Femur (tissue), 1 donor: ENCODE measurements around the gene MSI2.
A peak's percentile ranks its signal among the peaks of the same experiment; 100 is the strongest.

Source experiments
- DNase-seq: peaks from one replicate; pipeline ENCODE4 v3.0.0-alpha.2; 2017

The MSI2 gene

DNA sequence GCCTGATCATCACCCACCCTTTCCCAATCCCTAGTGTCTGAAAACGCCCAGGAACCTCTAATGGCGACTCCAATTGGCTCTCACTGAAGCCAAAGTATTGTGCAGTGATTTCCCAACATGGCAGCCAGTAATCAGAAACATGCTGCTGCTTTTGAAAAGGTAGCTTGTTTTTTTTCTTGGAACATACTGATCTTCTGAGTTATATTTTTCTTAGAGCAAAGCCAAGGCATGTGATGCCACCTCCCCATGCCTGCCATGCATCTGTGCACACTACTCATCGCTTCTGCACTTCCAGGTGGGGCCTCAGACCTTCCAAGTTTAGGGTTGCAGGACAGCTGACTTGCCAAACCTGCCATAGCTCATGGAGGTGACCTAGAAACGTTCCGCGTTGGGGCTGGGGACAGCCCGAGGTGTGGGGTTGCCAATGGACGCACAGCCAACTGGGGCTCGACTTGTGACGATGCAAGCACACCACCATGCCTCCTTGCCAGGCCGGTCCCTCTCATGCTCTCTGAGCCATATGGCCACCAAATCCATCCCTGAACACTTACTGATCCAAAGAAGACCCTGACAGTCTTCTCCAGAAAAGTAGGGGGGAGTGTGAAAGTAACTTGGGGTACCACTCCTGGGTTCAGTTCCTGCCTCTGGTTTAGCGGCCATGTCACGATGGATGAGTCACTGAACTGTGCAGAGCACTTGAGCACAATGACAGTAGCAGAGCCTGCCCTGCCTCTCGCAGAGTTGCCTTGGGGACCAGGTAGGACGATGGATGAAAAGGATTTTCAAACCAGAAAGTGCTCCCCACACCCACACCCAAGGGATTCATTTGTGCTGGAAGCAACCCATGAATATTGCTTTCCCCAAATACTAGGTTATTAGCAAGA lies 333.1 kb downstream of the MSI2 start:
- no peak for DNase-seq

- peak; percentile 5 for DNase-seq
Observed at GRCh38 chr17:57593739-57594462, 337.6 kb downstream of the MSI2 start.

- no peak for DNase-seq
Observed at GRCh38 chr17:57594767-57595166, 338.4 kb downstream of the MSI2 start.

DNA sequence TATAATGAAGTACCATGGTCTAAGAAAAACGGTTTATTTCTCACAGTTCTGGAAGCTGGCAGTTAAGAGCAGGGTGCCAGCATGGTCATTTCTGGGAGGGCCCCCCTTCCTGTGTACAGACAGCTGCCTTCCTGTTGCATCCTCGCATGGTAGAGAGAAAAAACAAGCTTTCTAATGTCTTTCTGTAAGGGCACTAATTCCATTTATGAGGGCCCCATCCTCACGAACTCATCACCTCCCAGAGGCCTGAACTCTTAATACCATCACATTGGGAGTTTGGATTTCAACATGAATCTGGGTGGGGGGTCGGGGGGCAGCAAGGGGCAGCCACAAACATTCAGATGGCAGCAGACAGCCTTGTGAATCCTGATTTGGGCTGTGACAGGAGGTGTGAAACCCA lies 339.1 kb downstream of the MSI2 start:
- DNase-seq, result peak; percentile 2

- DNase-seq, result peak; percentile 11
Observed at GRCh38 chr17:57595947-57596695, 339.8 kb downstream of the MSI2 start.

DNA sequence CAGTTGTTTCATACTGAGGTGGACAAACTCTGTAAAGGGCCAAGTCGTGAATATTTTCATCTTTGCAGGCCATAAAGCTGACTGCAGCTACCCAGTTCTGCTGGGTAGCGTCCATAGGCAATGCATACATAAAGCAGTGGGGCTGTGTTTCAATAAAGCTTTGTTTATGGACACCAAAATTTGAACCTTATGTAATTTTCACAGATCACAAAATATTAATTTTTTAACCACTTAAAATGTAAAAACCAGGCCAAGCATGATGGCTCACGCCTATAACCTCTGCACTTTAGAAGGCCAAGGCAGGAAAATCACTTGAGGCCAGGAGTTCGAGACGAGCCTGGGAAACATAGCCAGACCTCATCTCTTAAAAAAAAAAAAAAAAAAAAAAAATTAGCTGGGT lies 340.8 kb downstream of the MSI2 start:
- no peak for DNase-seq

- DNase-seq, result peak; percentile 75
Observed at GRCh38 chr17:57597531-57598453, 341.5 kb downstream of the MSI2 start.

DNA sequence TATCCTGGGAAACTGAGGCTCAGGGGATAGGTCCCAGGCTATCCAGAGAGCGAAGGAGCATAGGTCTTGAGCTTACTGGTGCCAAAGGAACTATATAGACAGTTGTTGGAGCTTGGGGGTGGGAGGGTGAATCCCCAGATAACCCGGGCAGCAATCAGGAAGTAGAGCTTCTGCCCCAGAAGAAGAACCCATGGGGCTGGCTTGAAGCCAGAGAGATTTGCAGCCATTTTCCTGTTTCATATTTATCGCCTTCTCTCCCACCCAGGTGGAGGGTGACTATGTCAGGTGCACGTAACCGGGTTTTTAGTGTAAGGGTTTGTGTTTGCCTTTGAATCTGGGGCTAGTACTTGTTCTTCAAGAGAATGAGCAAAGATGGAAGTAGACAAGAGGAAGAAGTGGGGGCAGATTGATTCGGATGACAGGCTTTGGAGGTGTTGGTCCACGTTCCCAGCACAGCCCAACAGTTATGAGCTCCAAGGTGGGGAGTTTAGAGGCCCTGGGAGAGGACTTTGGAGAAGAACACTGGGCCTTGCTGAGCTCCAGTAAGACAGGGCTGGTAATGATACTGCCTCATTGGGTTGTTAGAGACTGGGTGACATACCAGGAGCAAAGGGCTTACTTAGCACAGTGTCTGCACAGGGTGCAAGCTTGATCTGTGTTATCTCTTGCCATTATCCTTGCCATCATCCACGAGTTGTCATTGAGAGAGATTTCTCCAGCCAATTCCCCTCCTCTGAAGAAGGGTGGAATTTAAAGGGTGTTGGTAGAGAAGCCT lies 343.1 kb downstream of the MSI2 start:
- DNase-seq, result peak; percentile 16

DNA sequence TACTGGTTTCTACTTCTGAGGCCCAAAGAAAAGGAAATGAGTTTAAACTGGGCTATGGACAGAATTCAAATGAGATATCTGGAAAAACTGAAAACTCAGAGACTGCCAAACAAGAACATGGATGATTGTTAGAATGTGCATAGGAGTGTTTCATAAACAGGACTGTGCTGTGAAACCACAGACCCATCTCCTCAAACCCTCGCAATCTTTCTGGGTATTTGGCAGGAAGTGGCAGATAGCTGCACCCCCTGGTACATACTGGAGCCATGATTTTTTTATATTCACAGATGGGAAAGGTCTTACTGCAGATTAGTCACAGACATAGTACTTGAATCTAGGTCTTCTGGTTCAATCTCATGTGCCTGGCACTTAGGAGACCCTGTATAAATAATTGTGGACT lies 343.8 kb downstream of the MSI2 start:
- DNase-seq, result no peak

- peak; percentile 12 for DNase-seq
Observed at GRCh38 chr17:57601143-57601735, 344.9 kb downstream of the MSI2 start.

- no peak for DNase-seq
Observed at GRCh38 chr17:57602896-57603295, 346.6 kb downstream of the MSI2 start.

DNA sequence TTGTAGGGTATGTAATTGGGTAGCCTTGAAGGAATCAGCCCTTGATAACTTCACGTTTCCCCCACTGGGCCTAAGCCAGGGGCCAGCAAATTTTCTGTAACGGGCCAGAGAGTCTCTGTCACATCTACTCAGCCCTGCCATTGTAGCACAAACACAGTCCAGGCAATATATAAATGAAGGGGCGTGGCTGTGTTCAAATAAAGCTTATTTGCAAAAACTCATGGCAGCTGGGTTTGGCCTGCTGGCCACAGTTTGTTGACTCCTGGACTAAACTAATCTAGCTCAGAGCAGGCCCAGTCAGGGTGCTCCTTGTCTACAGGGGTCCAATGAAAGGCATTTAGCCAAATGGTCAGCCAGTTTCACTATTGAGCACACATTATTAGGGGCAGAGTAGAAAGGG lies 347.2 kb downstream of the MSI2 start:
- DNase-seq, result peak; percentile 10

DNA sequence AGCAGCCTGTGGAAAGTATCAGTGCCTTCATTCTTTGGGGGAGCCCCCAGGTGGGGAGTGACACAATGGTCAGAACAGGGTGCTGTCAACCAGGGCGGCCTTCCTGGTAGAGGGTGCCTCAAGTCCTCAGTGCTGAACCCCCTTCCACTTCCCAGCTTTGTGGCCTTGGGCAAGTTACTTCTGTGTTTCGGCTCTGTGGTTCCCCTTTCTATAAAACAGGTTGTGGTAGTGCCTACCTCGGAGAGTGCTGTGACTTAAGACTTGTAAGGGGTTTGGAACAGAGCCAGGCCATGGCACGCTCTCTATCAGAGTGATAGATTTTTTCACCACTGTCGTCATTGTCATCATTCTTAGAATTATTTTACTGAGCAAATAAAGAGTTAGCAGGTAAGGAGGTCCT lies 347.7 kb downstream of the MSI2 start:
- peak; percentile 40 for DNase-seq

GRCh38 chr17:57604771-57605674 lies 348.7 kb downstream of the MSI2 start:
- DNase-seq, result peak; percentile 59

DNA sequence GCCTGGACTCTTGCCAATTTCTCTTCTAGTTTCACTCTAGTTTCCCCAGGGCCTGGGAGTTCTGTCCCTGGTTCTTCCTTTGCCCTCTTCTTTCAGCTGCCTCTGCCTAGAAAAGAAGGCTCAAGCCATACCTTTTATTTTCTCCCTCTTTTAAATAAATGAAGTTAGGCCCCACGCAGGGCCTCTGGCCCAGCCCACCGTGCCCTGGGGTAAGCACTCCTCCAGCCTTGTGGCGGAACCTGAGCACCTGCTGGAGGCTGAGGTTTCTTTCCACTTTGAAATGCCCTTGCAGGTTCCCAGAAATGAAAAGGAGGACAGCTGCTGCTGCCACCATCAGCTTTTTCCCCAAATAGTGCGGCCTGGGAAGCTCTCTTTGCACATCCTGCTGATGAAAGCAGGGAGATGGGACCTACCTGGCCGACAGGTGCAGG lies 349.4 kb downstream of the MSI2 start:
- DNase-seq, result no peak

GRCh38 chr17:57606111-57606875 lies 350.0 kb downstream of the MSI2 start:
- DNase-seq, result peak; percentile 6

GRCh38 chr17:57607553-57608120 lies 351.3 kb downstream of the MSI2 start:
- peak; percentile 18 for DNase-seq

- DNase-seq, result peak; percentile 9
Observed at GRCh38 chr17:57608369-57609124, 352.2 kb downstream of the MSI2 start.
